HL-60 (cell line): ENCODE results near the gene SCARB2.

ENCODE experiments used
- POLR2AphosphoS5 ChIP-seq: IDR thresholded peaks from 2 replicates; pipeline ENCODE4 v1.6.1; 2012; ENCODE audit warnings: low read depth
- TF ChIP-seq, protein P1 (sequence below): IDR thresholded peaks from one replicate; pipeline ENCODE4 v1.5.1; 2011; ENCODE audit warnings: low read length, control low read depth, inconsistent platforms; ENCODE audit not compliant: insufficient read depth
- TF ChIP-seq, protein P2 (sequence below): IDR thresholded peaks from 2 replicates; pipeline ENCODE4 v1.6.1; 2012; ENCODE audit warnings: low read depth; ENCODE audit not compliant: insufficient replicate concordance

DNA sequence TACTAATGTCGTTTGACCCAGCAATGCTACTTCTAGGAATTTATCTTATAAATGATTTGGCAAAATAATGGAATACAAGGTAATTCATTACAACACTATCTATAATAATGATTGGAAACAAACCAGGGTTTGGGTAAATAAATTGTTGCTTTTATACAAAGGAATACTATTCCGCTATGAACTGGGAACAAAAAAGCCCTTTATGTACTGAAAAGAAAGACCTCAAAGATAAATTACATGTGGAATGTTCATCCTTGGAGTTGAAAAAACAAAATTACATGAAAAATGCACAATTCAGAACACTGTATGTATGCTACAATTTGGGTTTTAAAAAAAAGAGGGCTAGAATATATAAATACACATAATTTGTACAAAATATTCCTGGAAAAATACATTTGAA lies 60.3 kb downstream of the SCARB2 start:
- TF ChIP-seq, protein P1, sequence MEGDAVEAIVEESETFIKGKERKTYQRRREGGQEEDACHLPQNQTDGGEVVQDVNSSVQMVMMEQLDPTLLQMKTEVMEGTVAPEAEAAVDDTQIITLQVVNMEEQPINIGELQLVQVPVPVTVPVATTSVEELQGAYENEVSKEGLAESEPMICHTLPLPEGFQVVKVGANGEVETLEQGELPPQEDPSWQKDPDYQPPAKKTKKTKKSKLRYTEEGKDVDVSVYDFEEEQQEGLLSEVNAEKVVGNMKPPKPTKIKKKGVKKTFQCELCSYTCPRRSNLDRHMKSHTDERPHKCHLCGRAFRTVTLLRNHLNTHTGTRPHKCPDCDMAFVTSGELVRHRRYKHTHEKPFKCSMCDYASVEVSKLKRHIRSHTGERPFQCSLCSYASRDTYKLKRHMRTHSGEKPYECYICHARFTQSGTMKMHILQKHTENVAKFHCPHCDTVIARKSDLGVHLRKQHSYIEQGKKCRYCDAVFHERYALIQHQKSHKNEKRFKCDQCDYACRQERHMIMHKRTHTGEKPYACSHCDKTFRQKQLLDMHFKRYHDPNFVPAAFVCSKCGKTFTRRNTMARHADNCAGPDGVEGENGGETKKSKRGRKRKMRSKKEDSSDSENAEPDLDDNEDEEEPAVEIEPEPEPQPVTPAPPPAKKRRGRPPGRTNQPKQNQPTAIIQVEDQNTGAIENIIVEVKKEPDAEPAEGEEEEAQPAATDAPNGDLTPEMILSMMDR: no peak
- TF ChIP-seq, protein P2, sequence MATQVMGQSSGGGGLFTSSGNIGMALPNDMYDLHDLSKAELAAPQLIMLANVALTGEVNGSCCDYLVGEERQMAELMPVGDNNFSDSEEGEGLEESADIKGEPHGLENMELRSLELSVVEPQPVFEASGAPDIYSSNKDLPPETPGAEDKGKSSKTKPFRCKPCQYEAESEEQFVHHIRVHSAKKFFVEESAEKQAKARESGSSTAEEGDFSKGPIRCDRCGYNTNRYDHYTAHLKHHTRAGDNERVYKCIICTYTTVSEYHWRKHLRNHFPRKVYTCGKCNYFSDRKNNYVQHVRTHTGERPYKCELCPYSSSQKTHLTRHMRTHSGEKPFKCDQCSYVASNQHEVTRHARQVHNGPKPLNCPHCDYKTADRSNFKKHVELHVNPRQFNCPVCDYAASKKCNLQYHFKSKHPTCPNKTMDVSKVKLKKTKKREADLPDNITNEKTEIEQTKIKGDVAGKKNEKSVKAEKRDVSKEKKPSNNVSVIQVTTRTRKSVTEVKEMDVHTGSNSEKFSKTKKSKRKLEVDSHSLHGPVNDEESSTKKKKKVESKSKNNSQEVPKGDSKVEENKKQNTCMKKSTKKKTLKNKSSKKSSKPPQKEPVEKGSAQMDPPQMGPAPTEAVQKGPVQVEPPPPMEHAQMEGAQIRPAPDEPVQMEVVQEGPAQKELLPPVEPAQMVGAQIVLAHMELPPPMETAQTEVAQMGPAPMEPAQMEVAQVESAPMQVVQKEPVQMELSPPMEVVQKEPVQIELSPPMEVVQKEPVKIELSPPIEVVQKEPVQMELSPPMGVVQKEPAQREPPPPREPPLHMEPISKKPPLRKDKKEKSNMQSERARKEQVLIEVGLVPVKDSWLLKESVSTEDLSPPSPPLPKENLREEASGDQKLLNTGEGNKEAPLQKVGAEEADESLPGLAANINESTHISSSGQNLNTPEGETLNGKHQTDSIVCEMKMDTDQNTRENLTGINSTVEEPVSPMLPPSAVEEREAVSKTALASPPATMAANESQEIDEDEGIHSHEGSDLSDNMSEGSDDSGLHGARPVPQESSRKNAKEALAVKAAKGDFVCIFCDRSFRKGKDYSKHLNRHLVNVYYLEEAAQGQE: no peak
- TF ChIP-seq POLR2AphosphoS5: no peak
